H1 (cell line): Measurements from ENCODE around the gene PSORS1C2. TPM values are rescaled to one million over a fixed set of nuclear protein-coding genes. Genes with fewer than 3 reads are reported as not detected.

Experiments
- CBX8 ChIP-seq: fragments of 300-800, 300-1000 bp; sonication (generic); IDR thresholded peaks from 2 replicates; pipeline ENCODE4 v1.7.1; 2016; ENCODE audit warnings: low read depth, low read length, borderline replicate concordance
- polyA plus RNA-seq, 7 experiments: library from polyadenylated mRNA; depleted of rRNA in 3 of 7; stranded (reverse) in 5 of 7; unstranded in 2 of 7; fragments of >200 nt in 5 of 7; fragments of 200-250 nt in 2 of 7; gene quantifications; 1 replicate in 5 of 7; 2 replicates in 1 of 7; 4 replicates in 1 of 7; pipeline versions ENCODE4 v1.2.1 to v1.2.3, GENCODE V29; 2011 to 2013; ENCODE audit warnings: missing spikeins in 2 of 7, mixed read lengths in 2 of 7
- total RNA-seq: library from RNA; stranded (reverse); fragmentation: NEBNext Ultra II Directional; extraction: Animal tissue kit (Norgen Biotek cat#: 25700); gene quantifications from 2 replicates; pipeline ENCODE4 v1.2.1, GENCODE V29; 2021
- TF ChIP-seq, protein P1 (sequence below): IDR thresholded peaks from 2 replicates; pipeline ENCODE4 v1.6.1; 2011; ENCODE audit warnings: low read length, improper control_type of control experiment

Gene PSORS1C2
- total and polyA plus RNA-seq, 2 of the 8 experiments (the other 6 are each of a cell fraction or from before 2014, with no cell fraction given), result 0.11 TPM; not detected in 1

DNA sequence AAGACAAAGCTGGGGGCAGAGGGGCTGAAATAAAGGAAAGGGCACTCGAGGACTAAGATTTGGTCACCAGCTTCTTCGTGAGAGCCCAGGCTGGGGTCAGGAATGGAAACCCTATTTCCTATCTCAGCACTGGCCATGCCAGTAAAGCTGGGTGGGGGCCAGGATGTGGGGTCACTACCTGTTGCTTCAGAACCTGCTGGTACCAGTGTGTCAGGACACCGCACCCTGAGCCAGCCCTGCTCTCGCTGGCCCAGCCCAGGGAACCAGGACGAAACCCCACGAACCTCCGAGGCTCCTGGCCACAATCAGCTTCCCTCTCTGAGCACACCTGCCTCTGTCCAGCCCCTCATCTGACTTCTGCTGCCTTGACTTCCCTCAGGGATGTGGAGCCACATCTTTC, 20.7 kb downstream of the PSORS1C2 start (continued):
- TF ChIP-seq CBX8, result no peak
- TF ChIP-seq, protein P1, sequence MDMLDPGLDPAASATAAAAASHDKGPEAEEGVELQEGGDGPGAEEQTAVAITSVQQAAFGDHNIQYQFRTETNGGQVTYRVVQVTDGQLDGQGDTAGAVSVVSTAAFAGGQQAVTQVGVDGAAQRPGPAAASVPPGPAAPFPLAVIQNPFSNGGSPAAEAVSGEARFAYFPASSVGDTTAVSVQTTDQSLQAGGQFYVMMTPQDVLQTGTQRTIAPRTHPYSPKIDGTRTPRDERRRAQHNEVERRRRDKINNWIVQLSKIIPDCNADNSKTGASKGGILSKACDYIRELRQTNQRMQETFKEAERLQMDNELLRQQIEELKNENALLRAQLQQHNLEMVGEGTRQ, result no peak
